Stimulated activated CD4-positive, alpha-beta T cell treated with anti-CD3 and anti-CD28 coated beads, Interleukin-4, amount 100 ng/mL, for 4 hours (primary cell): Measurements from ENCODE around the gene ARHGEF5.
"Not testable (repeated sequence)": the region's sequence is repeated elsewhere in the genome, so short reads cannot be mapped to it uniquely, and the experiment has no call there.

Experiments
- DNase-seq, 2 experiments: peaks; one replicate each; pipeline ENCODE4 v3.0.0-alpha.2; 2020

Gene ARHGEF5

GRCh38 chr7:144384555-144385245 lies 29.5 kb downstream of the ARHGEF5 start:
- peak; percentile 30 to 64 for DNase-seq

- DNase-seq = no peak
Measured at GRCh38 chr7:144386741-144387140, 31.5 kb downstream of the ARHGEF5 start.

GRCh38 chr7:144388950-144389349 lies 33.7 kb downstream of the ARHGEF5 start:
- DNase-seq = no peak

- no peak for DNase-seq
Measured at GRCh38 chr7:144390481-144390880, 35.3 kb downstream of the ARHGEF5 start.

DNA sequence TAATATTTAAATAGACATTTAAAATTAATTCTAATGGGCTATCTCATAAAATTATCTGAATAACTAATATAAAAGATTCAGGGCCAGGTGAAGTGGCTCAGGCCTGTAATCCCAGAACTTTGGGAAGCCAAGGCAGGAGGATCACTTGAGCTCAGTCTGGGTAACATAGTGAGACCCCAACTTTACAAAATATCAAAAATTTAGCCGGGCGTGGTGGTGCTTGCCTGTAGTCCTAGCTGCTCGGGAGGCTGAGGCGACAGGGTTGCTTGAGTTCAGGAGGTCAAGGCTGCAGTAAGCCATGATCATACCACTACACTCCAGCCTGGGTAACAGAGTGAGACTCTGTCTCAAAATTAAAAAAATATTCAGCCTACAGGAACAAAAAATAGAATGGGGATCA lies 35.8 kb downstream of the ARHGEF5 start:
- no peak for DNase-seq

DNA sequence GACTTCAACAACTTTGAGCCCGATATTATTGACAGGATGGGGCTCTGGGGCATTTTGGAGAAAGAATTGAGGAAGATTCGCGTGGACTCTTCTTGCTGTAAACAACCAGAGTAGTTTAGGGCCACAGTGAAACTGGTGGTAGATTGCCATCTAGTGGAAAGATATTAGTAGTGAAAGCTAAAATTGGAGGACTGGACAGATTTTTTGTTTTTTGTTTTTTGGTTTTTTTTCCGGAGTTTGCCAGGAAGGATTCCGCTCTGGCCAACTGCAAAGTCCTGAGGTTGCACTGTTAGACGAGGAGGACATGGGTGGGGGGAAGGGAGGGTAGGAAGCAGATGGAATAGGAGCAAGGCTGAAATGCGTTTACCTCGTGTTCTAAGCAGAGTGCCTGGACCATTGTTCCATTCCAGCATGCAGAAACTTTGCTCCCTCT lies 36.6 kb downstream of the ARHGEF5 start:
- DNase-seq = no peak

- DNase-seq = no peak
Measured at GRCh38 chr7:144397086-144397485, 41.9 kb downstream of the ARHGEF5 start.

- no peak for DNase-seq
Measured at GRCh38 chr7:144398291-144398690, 43.1 kb downstream of the ARHGEF5 start.

DNA sequence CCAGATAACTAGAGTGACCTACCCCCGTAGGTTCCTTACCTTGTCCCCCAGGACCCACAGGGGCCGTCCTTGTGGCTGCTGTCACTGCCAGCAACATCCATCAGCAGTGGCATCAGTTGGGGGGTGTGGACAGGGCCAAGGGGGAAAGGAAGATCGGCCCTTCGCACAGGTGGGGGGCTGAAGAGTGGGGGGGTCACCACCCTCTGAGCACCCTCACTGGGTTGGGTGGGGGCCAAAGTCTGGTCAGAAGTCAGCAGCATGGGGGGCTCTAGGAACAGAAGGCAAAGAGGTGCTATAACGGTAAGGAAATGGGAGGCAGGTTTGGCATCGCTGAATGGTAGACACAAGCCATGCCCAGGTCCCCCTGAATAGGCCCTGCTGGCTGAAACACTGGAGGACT lies 43.7 kb downstream of the ARHGEF5 start:
- no peak for DNase-seq

- DNase-seq = no peak
Measured at GRCh38 chr7:144399946-144400345, 44.7 kb downstream of the ARHGEF5 start.

GRCh38 chr7:144401490-144401889 lies 46.3 kb downstream of the ARHGEF5 start:
- DNase-seq = no peak

GRCh38 chr7:144403102-144403501 lies 47.9 kb downstream of the ARHGEF5 start:
- DNase-seq = no peak

- DNase-seq = no peak
Measured at GRCh38 chr7:144403649-144404061, 48.5 kb downstream of the ARHGEF5 start, which contains the start of gene NOBOX. NOBOX (minus strand) TSS chr7:144403693.

DNA sequence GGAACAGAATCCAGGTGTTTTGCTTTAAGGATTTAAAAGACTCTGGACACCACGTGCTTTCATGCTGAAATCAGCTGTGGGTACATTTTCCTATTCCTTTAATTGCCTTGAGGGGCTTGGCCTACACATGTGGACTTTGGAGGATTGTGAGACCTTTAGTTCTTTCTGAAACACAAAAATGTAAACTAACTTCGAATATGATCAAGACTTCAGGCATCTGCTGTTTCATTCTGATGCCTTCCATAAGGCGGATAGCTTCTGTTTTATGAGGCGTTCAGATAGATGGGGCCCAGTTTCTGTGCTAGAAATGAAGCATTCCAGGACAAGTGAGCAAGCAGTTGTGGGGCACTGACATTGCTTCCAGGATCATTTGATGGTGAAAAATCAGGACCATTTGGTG lies 49.7 kb downstream of the ARHGEF5 start:
- DNase-seq = no peak

- DNase-seq = no peak
Measured at GRCh38 chr7:144407266-144407931, 52.2 kb downstream of the ARHGEF5 start.

DNA sequence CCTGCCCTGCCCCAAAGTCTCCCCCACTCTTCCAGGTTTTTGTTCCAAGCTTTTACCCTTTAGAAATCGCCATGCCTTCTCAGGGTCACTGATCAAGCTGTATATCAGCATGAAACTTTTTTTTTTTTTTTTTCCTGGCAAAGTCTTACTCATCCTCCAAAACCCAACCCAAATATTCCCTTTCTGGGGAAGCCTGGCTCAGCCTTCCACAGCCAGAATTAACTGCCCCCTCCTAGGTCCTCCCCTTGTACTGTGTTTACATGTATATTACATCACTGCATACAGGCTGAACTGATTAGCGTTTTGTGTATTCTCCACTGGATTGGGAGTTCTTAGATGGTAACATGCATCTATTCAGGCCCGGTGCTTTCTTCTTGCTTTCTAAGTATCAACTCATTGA lies 52.9 kb downstream of the ARHGEF5 start:
- no peak for DNase-seq

GRCh38 chr7:144410441-144410840 lies 55.2 kb downstream of the ARHGEF5 start:
- DNase-seq = no peak

- DNase-seq = no peak
Measured at GRCh38 chr7:144414815-144415214, 59.6 kb downstream of the ARHGEF5 start.

DNA sequence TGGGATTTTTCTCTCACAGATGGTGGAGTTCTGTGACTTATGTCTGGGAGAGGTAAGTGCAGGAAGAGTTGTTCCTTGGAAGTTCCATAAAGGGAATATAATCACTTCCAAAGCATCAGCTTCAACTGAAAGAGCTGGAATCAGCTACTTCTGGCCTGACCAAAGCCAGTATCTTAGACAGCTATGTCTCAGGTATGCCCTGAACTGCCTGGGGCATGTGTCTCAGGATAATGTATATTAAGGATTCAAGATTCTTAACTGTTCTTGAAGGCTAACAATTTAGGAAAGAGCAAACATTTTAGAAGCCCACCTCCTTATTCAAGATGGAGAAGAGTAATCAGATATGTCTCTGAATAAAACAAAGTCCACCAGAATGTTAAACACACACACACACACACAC lies 60.7 kb downstream of the ARHGEF5 start:
- no peak for DNase-seq

DNA sequence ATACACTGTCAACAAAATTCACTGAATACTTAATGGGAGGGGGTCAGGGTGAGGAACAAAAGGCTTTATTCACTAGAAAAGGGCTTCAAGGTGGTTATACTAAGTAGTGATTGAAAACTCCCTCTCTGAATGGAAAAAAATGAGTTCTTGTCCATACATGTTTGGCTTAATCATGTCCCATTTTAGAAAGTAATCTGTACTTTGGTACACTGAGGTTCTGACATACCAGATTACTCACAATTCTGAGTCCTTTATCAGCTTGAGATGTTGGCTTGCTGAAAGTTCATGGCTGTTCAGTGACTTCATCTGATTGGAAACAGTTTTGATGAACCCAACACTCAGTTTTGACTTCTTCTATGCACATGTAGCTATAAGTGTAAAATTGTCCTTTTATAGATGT lies 61.1 kb downstream of the ARHGEF5 start:
- DNase-seq = no peak

- not testable (repeated sequence) for DNase-seq
Measured at GRCh38 chr7:144418931-144419330, 63.7 kb downstream of the ARHGEF5 start.

DNA sequence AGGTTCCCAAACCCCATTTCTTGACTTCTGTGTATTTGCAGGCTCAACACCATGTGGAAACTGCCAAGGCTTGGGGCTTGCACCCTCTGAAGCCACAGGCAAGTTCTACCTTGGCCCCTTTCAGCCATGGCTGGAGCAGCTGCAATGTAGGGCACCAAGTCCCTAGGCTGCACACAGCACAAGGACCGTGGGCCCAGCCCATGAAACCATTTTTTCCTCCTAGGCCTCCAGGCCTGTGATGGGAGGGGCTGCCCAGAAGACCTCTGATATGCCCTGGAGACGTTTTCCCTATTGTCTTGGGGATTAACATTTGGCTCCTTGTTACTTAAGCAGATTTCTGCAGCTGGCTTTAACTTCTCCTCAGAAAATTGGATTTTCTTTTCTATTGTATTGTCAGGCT lies 72.3 kb downstream of the ARHGEF5 start:
- DNase-seq = not testable (repeated sequence)

GRCh38 chr7:144428431-144428830 lies 73.2 kb downstream of the ARHGEF5 start:
- no peak for DNase-seq
